Ascending aorta (tissue), 2 donors: ENCODE measurements around the gene CHD5. TPM values are rescaled to one million over a fixed set of nuclear protein-coding genes. Genes with fewer than 3 reads are reported as not detected.

Source experiments
- DNase-seq, 2 donors: peaks; one replicate each; pipeline ENCODE4 v3.0.0-alpha.2; 2019; ENCODE audit warnings: low spot score in 2 of 2
- H3K27ac ChIP-seq, 2 donors: fragments of 200-600 bp; sonication (generic); one replicate each; pipeline ENCODE4 v1.5.1; 2016 to 2017; ENCODE audit warnings: mild to moderate bottlenecking in 1 of 2
- H3K27me3 ChIP-seq: fragments of 200-600 bp; sonication (generic); one replicate; pipeline ENCODE4 v1.5.1; 2017
- H3K36me3 ChIP-seq, 2 donors: fragments of 200-600 bp; sonication (generic); one replicate each; pipeline ENCODE4 v1.5.1; 2016
- H3K4me1 ChIP-seq, 2 donors: fragments of 200-600 bp; sonication (generic); one replicate each; pipeline ENCODE4 v1.5.1; 2016 to 2017; ENCODE audit warnings: mild to moderate bottlenecking in 1 of 2
- H3K4me3 ChIP-seq, 2 donors: fragments of 200-600 bp; sonication (generic); one replicate each; pipeline ENCODE4 v1.5.1; 2016 to 2017; ENCODE audit warnings: mild to moderate bottlenecking in 1 of 2
- H3K9me3 ChIP-seq, 2 donors: fragments of 200-600 bp; sonication (generic); one replicate each; pipeline ENCODE4 v1.5.1; 2016
- CTCF ChIP-seq, 3 experiments: fragments of 200-600 bp in 2 of 3; fragments of 450-650 bp in 1 of 3; sonication (generic) in 2 of 3; IDR thresholded peaks; one replicate each; pipeline ENCODE4 v1.5.1; 2016 to 2019; ENCODE audit warnings: antibody characterized with exemption in 3 of 3, mild to moderate bottlenecking in 1 of 3, moderate library complexity in 1 of 3
- intact Hi-C: fragments of 100-400 bp; cut with DNase I; formaldehyde crosslinking; loops from one replicate; pipeline ENCODE4 v1.15.1; 2023
- total RNA-seq: library from RNA; depleted of rRNA; stranded (reverse); fragments of >200 nt; gene quantifications from one replicate; pipeline ENCODE4 v1.1.0, GENCODE V29; 2016

Gene CHD5
- total RNA-seq, 1 donor from 2014 or later: 4.0 TPM

- Histone ChIP-seq H3K9me3 (no peaks in the 10 kb centered on the region), H3K27ac (no peak overlapping the region), H3K4me3 (no peak overlapping the region), H3K4me1 (no peaks in the 10 kb centered on the region), H3K27me3 (no peaks in the 10 kb centered on the region), H3K36me3 (peaks cover 65 to 72% of the 10 kb centered on the region in 2 donors)
- no peak for TF ChIP-seq CTCF (IDR thresholded peaks at IDR 0.05)
- intact Hi-C loops: no loop called here
- no peak for DNase-seq
These were observed 8.3 kb upstream of the CHD5 start for GRCh38 chr1:6188466-6188865.

GRCh38 chr1:6185635-6186382 is 5.7 kb upstream of the CHD5 start:
- no peaks in the 10 kb centered on the region for H3K9me3 ChIP-seq
- H3K36me3 ChIP-seq: peaks cover 42 to 50% of the 10 kb centered on the region in 2 donors
- TF ChIP-seq CTCF (IDR thresholded peaks at IDR 0.05): peak in 2 of 3 experiments; percentile 15 to 25
- no peaks in the 10 kb centered on the region for H3K4me1 ChIP-seq
- no peak for DNase-seq
- intact Hi-C loops: no loop called here
- no peak overlapping the region for H3K4me3 ChIP-seq
- no peak overlapping the region for H3K27ac ChIP-seq
- H3K27me3 ChIP-seq: no peaks in the 10 kb centered on the region

- no peak for DNase-seq
- Histone ChIP-seq H3K36me3 (peaks cover 35 to 43% of the 10 kb centered on the region in 2 donors), H3K4me1 (no peaks in the 10 kb centered on the region), H3K27me3 (no peaks in the 10 kb centered on the region), H3K9me3 (no peaks in the 10 kb centered on the region), H3K27ac (no peak overlapping the region), H3K4me3 (no peak overlapping the region)
- intact Hi-C loops: no loop called here
- no peak for TF ChIP-seq CTCF (IDR thresholded peaks at IDR 0.05)
These were observed 5.0 kb upstream of the CHD5 start for GRCh38 chr1:6185151-6185550.

GRCh38 chr1:6184083-6184783 is 4.1 kb upstream of the CHD5 start:
- H3K9me3 ChIP-seq: no peaks in the 10 kb centered on the region
- no peak overlapping the region for H3K4me3 ChIP-seq
- H3K4me1 ChIP-seq: peaks cover under 1 to 1% of the 10 kb centered on the region in 2 donors
- H3K36me3 ChIP-seq: peaks cover 28 to 34% of the 10 kb centered on the region in 2 donors
- intact Hi-C loops: no loop called here
- H3K27ac ChIP-seq: no peak overlapping the region
- DNase-seq: no peak
- no peaks in the 10 kb centered on the region for H3K27me3 ChIP-seq
- TF ChIP-seq CTCF (IDR thresholded peaks at IDR 0.05): no peak

- no peak for DNase-seq
- H3K27me3 ChIP-seq: no peaks in the 10 kb centered on the region
- no peak for TF ChIP-seq CTCF (IDR thresholded peaks at IDR 0.05)
- H3K4me3 ChIP-seq: no peak overlapping the region
- no peaks in the 10 kb centered on the region for H3K9me3 ChIP-seq
- intact Hi-C loops: no loop called here
- H3K4me1 ChIP-seq: peaks cover 8% of the 10 kb centered on the region in 2 donors
- H3K36me3 ChIP-seq: peaks cover 26 to 27% of the 10 kb centered on the region in 2 donors
- H3K27ac ChIP-seq: no peak overlapping the region
These were observed 3.4 kb upstream of the CHD5 start for GRCh38 chr1:6183520-6183989.
